GM19463 (cell line): ENCODE results near the gene TEAD2.
"Not testable (repeated sequence)": the region's sequence is repeated elsewhere in the genome, so short reads cannot be mapped to it uniquely, and the experiment has no call there.

Experiments
- ATAC-seq: cut with Tn5 transposase; IDR thresholded peaks from one replicate; pipeline ENCODE4 v1.9.1; 2021; ENCODE audit warnings: mild to moderate bottlenecking, moderate library complexity; ENCODE audit not compliant: unreplicated experiment

Gene TEAD2

GRCh38 chr19:49333811-49334288 lies 28.4 kb downstream of the TEAD2 start:
- ATAC-seq, result peak; percentile 47

DNA sequence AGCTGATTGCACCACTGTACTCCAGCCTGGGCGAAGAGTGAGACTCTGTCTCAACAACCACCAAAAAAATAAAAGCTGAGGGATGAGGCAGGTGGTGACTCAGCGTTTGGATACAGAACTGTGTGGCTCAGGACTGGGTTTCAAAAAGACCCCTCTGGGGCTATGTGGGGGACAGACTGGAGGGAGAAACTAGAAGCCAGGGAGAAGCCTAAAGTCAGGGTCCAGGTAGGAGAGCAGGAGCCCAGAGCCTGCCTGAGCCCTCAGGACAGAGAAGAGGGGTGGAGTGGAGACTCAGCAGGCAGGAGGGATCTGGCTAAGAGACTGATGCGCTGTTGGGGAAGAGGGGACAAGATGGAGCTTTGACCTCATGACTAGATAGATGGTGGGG lies 28.8 kb downstream of the TEAD2 start:
- no peak for ATAC-seq

GRCh38 chr19:49332691-49333417 lies 29.4 kb downstream of the TEAD2 start:
- ATAC-seq, result not testable (repeated sequence)

DNA sequence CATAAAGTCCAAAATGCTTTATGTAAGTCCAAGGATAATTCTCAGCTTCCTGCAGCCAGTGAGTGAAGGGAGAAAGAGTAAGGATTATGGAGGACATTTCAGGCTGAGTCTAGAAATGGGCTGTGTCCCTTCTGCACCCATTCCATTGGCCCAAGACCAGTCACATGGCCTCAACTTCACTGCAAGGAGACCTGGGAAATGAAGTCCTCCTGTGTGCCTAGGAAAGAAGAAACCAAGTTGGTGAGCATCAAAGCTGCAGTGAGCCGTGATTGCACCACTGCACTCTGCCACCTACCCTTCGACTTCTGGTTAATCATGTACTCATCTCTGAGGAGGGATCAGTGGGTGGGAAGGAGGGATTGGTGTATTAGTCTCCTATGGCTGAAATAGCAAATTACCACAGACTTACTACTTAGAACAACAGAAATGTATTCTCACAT lies 30.6 kb downstream of the TEAD2 start:
- ATAC-seq, result peak; percentile 41

DNA sequence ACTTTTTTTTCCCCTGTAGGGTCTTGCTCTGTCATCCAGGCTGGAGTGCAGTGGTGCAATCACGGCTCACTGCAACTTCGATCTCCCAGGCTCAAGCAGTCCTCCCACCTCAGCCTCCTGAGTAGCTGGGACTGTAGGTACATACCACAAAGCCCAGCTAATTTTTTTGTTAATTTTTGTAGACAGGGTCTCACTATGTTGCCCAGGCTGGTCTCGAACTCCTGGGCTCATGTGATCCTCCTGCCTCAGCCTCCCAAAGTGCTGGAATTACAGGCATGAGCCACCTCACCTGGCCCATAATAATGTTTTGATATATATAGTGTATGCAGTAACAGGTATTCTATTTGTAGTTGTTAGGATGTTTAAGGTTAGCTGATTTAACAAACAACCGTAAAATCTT lies 31.0 kb downstream of the TEAD2 start:
- ATAC-seq, result not testable (repeated sequence)

- no peak for ATAC-seq
These were observed 33.5 kb downstream of the TEAD2 start for GRCh38 chr19:49328741-49329140.

DNA sequence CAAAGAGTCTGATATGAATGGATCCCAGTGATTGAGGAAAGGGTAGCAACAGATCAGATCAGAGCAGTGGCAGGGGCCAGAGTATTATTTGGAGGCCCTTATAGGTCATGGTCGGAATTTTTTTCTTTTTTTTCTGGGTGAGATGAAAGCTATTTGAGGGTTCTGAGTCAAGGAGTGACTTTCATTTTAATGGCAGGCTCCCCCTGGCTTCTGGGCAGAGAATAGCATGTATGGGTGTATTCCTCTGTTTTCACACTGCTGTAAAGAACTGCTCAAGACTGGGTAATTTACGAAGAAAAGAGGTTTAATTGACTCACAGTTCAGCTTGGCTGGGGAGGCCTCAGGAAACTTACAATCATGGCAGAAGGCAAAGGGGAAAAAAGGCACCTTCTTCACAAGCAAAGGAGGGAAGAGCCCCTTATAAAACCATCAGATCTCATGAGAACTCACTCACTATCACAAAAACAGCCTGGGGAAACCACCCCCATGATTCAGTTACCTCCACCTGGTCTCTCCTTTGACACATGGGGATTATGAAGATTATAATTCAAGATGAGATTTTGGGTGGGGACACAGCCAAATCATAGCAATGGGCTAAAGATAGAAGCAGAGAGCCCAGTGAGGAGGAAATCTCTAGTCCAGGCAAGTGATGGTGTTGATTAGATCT lies 34.2 kb downstream of the TEAD2 start:
- no peak for ATAC-seq

GRCh38 chr19:49326165-49326704 lies 36.0 kb downstream of the TEAD2 start:
- no peak for ATAC-seq

DNA sequence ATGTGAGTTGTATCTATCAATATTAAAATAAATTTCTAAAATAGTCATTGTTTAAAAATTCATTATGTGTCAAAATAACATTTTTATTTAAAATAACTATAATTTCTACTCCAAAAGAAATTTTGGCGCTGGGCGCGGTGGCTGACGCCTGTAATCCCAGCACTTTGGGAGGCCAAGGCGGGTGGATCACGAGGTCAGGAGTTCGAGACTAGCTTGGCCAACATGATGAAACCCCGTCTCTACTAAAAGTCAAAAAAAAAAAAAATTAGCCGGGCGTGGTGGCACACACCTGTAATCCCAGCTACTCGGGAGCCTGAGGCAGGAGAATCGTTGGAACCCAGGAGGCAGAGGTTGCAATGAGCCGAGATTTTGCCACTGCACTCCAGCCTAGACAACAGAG lies 36.5 kb downstream of the TEAD2 start:
- not testable (repeated sequence) for ATAC-seq

- ATAC-seq, result no peak
These were observed 37.2 kb downstream of the TEAD2 start, which contains the start of gene SLC6A16 for GRCh38 chr19:49324801-49325576. TSS of gene SLC6A16 (minus strand) at chr19:49325191. CDS start at chr19:49311347, 13,844 bp downstream.

GRCh38 chr19:49318296-49318695 lies 43.9 kb downstream of the TEAD2 start:
- ATAC-seq, result no peak

GRCh38 chr19:49316284-49316683 lies 45.9 kb downstream of the TEAD2 start:
- no peak for ATAC-seq

DNA sequence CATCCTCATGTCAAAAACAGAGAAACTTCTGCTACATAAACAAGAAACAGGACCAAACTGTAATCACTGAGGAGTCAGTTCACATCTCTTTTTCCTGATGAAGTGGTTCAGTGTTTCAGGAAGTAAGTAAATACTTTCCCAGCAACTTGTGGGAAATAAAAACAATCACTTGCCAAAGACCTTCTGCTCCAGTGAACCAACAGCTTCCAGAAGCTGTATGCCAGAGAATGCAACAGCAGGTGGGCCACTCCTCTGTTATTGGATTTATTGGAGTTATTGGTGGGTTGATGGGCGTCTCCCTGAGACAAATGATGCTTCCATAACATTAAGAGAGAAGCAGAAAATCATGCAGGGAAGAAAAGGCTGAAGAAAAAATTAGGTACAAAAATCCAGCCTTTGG lies 47.1 kb downstream of the TEAD2 start:
- no peak for ATAC-seq

GRCh38 chr19:49309087-49309486 lies 53.1 kb downstream of the TEAD2 start:
- ATAC-seq, result no peak

DNA sequence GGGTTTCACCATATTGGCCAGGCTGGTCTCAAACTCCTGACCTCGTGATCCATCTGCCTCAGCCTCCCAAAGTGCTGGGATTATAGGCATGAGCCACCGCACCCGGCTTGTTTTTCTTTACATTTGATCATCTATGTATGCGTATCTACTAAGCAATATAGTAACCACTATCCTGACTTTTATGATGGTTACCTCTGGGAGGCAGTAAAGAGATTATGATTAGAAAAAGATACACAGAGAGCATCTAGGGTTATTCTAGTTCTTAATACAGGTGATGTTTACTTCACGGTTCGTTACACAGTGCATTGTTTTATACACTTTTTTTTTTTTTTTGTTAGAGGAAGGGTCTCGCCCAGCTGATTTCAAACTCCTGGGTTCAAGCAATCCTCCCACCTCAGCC lies 55.5 kb downstream of the TEAD2 start:
- ATAC-seq, result not testable (repeated sequence)

DNA sequence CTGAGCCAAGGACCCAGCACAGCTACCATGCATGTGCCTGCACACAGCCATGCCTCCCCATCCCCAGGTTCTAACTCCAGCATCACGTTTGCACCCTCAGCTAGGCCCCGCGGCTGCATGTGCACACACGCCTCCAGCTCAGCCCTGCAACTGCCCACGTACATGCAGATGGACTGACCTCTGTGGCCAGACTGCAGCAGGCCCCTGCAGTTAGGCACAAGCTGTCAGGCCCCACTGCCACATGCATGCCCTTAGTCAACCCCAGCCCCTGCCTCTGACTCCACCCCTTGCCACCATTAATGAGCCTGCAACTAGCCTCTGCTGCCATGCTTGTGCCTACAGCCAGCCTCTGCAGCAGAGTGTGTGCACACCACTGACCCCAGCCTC lies 60.4 kb downstream of the TEAD2 start:
- no peak for ATAC-seq

DNA sequence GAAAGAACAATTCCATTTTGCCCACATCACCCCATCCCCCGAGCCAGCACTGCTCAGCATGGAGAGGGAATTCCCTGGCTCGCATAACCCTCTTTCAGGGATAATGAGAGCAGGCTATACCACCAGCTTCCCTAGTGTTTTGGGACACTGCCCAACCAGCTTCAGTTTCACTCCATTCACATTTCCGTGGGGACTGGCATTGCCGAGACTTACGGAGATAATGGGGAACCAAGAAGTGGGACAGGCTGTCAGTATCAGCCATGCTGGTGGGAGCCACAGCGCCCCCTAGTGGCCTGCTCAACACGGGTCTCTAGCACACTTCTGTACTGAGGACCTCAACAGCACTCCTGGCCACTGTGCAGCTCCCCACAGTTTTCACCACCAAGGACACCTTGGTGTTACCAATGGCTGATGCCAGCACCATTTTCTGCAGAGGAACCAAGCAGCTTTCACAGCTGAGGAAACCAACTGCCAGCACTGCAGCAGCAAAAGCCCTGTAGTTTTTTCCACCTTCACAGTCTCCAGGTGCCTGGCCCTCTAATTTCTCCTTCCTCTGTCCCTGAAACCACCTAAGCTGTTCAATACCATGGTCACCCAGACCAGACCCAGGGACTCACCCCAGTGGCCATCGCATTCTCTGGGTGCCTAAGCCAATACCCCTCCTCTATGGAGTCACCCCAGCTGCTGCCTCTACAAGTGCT lies 60.9 kb downstream of the TEAD2 start:
- ATAC-seq, result no peak

DNA sequence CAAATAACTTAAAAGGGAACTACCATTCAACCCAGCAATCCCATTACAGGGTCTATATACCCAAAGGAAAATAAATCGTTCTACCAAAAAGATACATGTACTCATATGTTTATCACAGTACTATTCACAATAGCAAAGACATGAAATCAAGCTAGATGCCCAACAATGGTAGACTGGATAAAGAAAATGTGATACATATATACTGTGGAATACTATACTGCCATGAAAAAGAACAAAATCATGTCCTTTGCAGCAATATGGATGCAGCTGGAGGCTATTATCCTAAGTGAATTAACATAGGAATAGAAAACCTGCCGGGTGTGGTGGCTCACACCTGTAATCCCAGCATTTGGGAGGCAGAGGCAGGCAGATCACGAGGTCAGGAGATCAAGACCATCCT lies 63.6 kb downstream of the TEAD2 start:
- not testable (repeated sequence) for ATAC-seq

DNA sequence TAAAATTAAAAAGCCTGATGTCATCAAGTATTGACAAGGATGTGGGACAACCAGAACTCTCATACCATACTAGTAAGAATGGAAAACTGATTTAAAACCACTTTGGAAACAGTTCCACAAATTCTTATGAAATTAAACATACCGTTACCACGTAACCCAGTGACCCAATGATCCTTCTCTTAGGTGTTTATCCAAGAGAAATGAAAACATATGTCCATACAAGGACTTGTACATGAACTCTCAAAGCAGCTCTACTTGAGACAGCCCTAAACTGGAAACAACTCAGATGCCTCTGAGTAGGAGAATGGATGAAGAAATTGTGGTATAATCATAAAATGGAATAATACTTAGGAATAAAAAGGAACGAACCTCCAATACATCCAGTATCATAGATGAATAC lies 64.8 kb downstream of the TEAD2 start:
- no peak for ATAC-seq

- no peak for ATAC-seq
These were observed 66.9 kb downstream of the TEAD2 start for GRCh38 chr19:49295208-49295880.
